Gastroesophageal sphincter (tissue), 4 donors: ENCODE data around the gene BGN. TPM values are rescaled to one million over a fixed set of nuclear protein-coding genes. Genes with fewer than 3 reads are reported as not detected.

Source experiments
- ATAC-seq: fragments of 150-250 bp; one replicate; pipeline ENCODE4 v1.9.1; 2016; ENCODE audit warnings: mild to moderate bottlenecking, moderate library complexity
- H3K27ac ChIP-seq, 4 donors: fragments of 200-600 bp; sonication (generic) in 3 of 4; 1 replicate in 3 of 4; 2 replicates in 1 of 4; pipeline ENCODE4 v1.5.1; 2016 to 2019
- H3K27me3 ChIP-seq: fragments of 200-600 bp; sonication (generic); one replicate; pipeline ENCODE4 v1.5.1; 2019
- H3K36me3 ChIP-seq, 2 donors: fragments of 200-600 bp; sonication (generic); one replicate each; pipeline ENCODE4 v1.5.1; 2019; ENCODE audit warnings: control low read depth in 1 of 2
- H3K4me1 ChIP-seq, 3 donors: fragments of 200-600 bp; sonication (generic); 1 replicate in 2 of 3; 2 replicates in 1 of 3; pipeline ENCODE4 v1.5.1; 2016 to 2019; ENCODE audit warnings: control low read depth in 2 of 3
- H3K4me3 ChIP-seq, 2 donors: fragments of 200-600 bp; sonication (generic); one replicate each; pipeline ENCODE4 v1.5.1; 2019; ENCODE audit warnings: mild to moderate bottlenecking in 1 of 2, moderate library complexity in 1 of 2
- H3K9me3 ChIP-seq, 3 donors: fragments of 200-600 bp; sonication (generic); one replicate each; pipeline ENCODE4 v1.5.1; 2017 to 2019; ENCODE audit warnings: control low read depth in 2 of 3
- CTCF ChIP-seq, 4 experiments: fragments of 200-600 bp in 2 of 4; fragments of 450-650 bp in 2 of 4; sonication (generic) in 1 of 4; IDR thresholded peaks; one replicate each; pipeline ENCODE4 v1.5.1; 2017 to 2019; ENCODE audit warnings: antibody characterized with exemption in 4 of 4, mild to moderate bottlenecking in 2 of 4, moderate library complexity in 2 of 4
- EP300 ChIP-seq: sonication (generic); formaldehyde crosslinking; IDR thresholded peaks from one replicate; pipeline ENCODE4 v1.6.1; 2017; ENCODE audit warnings: antibody characterized with exemption, mild to moderate bottlenecking
- POLR2A ChIP-seq, 2 donors: fragments of 450-650 bp; IDR thresholded peaks; one replicate each; pipeline ENCODE4 v1.6.1; 2017; ENCODE audit warnings: antibody characterized with exemption in 2 of 2, mild to moderate bottlenecking in 2 of 2, moderate library complexity in 1 of 2
- POLR2AphosphoS5 ChIP-seq: sonication (generic); formaldehyde crosslinking; IDR thresholded peaks from one replicate; pipeline ENCODE4 v1.6.1; 2017; ENCODE audit warnings: antibody characterized with exemption
- WGBS, 2 donors: methylation state at CpG; one replicate each; pipeline ENCODE4 v1.1.5; 2018; ENCODE audit warnings: low coverage in 1 of 2; 5-methylcytosine and 5-hydroxymethylcytosine counted together
- total RNA-seq, 4 donors: library from RNA; depleted of rRNA; stranded (reverse); fragments of >200 nt; gene quantifications; one replicate each; pipeline ENCODE4 v1.1.0, GENCODE V29; 2016

The BGN gene
- total RNA-seq, 4 donors from 2014 or later: 10.4 to 49.4 (median 16.5) TPM

DNA sequence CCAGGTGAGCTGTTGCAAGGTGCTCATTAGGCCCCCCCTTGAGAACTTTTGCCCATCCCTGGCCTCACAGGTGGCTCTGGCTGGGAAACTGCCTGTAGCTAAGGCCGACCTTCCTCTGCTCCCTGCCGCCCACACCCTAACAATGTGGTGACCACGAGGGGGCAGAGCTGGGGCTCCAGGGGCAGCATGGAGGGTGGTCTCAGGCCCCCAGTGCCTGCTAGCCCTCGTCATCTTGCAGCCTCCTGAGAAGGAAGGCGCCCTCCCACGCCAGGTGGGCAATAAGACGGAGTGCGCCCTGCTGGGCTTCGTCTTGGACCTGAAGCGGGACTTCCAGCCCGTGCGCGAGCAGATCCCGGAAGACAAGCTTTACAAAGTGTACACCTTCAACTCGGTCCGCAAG lies 55.0 kb downstream of the BGN start:
- ATAC-seq: no peak
- Histone ChIP-seq H3K4me3 (no peak overlapping the region), H3K27ac (no peak overlapping the region), H3K4me1 (peaks cover 0 to 3% (median 0%) of the 10 kb centered on the region in 3 donors), H3K36me3 (no peaks in the 10 kb centered on the region), H3K27me3 (no peaks in the 10 kb centered on the region), H3K9me3 (no peaks in the 10 kb centered on the region)
- TF ChIP-seq POLR2AphosphoS5: no peak
- no CpG with 5 or more reads among the region's 16 CpGs for WGBS, 2 donors

DNA sequence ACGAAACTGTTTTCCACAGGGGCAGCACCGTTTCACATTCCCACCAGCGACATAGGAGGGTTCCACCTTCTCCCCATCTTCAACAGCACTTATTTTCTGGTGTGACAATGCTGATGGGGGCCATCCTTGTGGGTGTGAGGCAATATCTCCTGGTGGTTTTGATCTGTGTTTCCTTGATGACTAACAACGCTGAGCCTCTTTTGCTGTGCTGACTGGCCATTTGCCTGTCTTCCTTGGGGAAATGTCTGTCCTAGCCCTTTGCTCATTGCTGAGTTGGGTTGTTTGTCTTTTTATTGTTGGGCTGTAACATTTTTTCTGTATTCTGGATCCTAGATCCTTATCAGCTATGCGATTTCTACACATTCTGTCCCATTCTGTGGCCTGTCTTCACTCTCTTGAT lies 56.4 kb downstream of the BGN start:
- Histone ChIP-seq H3K4me1 (peaks cover 0 to 7% (median 0%) of the 10 kb centered on the region in 3 donors), H3K9me3 (no peaks in the 10 kb centered on the region), H3K27me3 (no peaks in the 10 kb centered on the region), H3K36me3 (no peaks in the 10 kb centered on the region), H3K4me3 (no peak overlapping the region), H3K27ac (no peak overlapping the region)
- WGBS, 2 donors: 68 to 83% methylated on average over 2 to 3 of the region's 5 CpGs
- ATAC-seq: no peak
- TF ChIP-seq CTCF (IDR thresholded peaks at IDR 0.05): no peak
- TF ChIP-seq EP300: no peak
- no peak for TF ChIP-seq POLR2AphosphoS5
- TF ChIP-seq POLR2A (IDR thresholded peaks at IDR 0.05): no peak

DNA sequence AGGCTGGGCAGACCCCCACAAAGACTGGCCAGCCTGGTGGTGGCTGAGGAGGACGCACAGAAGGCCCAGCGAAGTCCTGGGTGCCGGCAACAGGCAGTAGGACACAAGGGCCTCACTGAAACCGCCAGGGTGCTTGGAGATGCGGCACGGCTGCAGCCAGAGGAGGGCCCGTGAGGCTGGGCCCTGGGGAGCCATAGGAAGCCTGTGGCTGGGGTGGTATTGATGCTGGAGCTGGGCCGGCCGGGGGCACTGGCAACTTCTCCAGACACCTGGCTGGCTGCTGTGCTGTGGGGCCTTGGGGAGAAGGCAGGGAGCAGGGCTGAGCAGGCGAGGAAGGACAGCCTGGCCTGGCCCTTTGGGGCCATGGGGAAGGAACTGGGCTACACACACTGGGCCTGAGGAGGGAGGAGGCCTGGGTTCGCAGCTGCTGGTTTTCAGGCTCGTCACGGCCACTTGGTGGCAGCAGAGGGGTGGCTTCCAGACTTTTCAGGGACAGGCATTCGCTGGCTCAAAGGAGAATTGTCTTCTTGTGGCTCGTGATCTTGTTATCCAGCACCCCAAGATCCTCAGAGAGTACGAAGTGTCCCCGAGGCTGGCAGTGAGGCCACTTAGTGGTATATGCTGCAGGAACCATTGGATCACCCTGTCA lies 59.9 kb downstream of the BGN start:
- Histone ChIP-seq H3K4me1 (peaks cover 0 to 7% (median 0%) of the 10 kb centered on the region in 3 donors), H3K36me3 (no peaks in the 10 kb centered on the region), H3K27ac (no peak overlapping the region), H3K9me3 (no peaks in the 10 kb centered on the region), H3K4me3 (no peak overlapping the region), H3K27me3 (no peaks in the 10 kb centered on the region)
- 53% methylated on average over 3 of the region's 17 CpGs; no CpG with 5 or more reads in 1 of the 2 donors for WGBS, 2 donors
- peak; percentile 61 for ATAC-seq
- TF ChIP-seq POLR2AphosphoS5 (no peak), CTCF (IDR thresholded peaks at IDR 0.05) (peak in 3 of 4 experiments; percentile 47 to 74 (median 48))

- Histone ChIP-seq H3K36me3 (no peaks in the 10 kb centered on the region), H3K27ac (no peak overlapping the region), H3K9me3 (no peaks in the 10 kb centered on the region), H3K4me3 (no peak overlapping the region), H3K4me1 (peaks cover 0 to 7% (median 0%) of the 10 kb centered on the region in 3 donors), H3K27me3 (no peaks in the 10 kb centered on the region)
- TF ChIP-seq POLR2A (IDR thresholded peaks at IDR 0.05): no peak
- TF ChIP-seq EP300: no peak
- no peak for TF ChIP-seq POLR2AphosphoS5
- TF ChIP-seq CTCF (IDR thresholded peaks at IDR 0.05): no peak
- no peak for ATAC-seq
- 60% methylated on average over 1 of the region's 12 CpGs; no CpG with 5 or more reads in 1 of the 2 donors for WGBS, 2 donors
Observed at GRCh38 chrX:153556767-153557166, 62.0 kb downstream of the BGN start.

GRCh38 chrX:153557618-153558355 lies 63.0 kb downstream of the BGN start:
- Histone ChIP-seq H3K9me3 (no peaks in the 10 kb centered on the region), H3K27me3 (no peaks in the 10 kb centered on the region), H3K4me3 (no peak overlapping the region), H3K4me1 (peaks cover 0 to 7% (median 0%) of the 10 kb centered on the region in 3 donors), H3K36me3 (no peaks in the 10 kb centered on the region), H3K27ac (no peak overlapping the region)
- TF ChIP-seq EP300 (no peak), POLR2A (IDR thresholded peaks at IDR 0.05) (no peak), CTCF (IDR thresholded peaks at IDR 0.05) (no peak), POLR2AphosphoS5 (no peak)
- no peak for ATAC-seq
- WGBS, 2 donors: 60% methylated on average over 1 of the region's 19 CpGs; no CpG with 5 or more reads in 1 of the 2 donors

Other genes starting within 250 kb of the BGN start
- gene PNMA6F, start 173.2 kb upstream of the BGN start, total RNA-seq: not detected
- 10 to 100 TPM; 13.6 to 20.1 (median 16.2) TPM for gene ZNF275, start 160.8 kb upstream of the BGN start, total RNA-seq
- not detected for gene PNMA6E, start 93.6 kb upstream of the BGN start, total RNA-seq
- 1 to 10 TPM; 1.5 to 3.8 (median 2.0) TPM for gene ZFP92, start 83.5 kb upstream of the BGN start, total RNA-seq
- gene TREX2, start 48.9 kb upstream of the BGN start, total RNA-seq: 1 to 10 TPM in 2 of 4 donors, under 1 TPM in 2; 0.42 to 1.6 (median 0.87) TPM
- gene HAUS7, start 24.4 kb upstream of the BGN start, total RNA-seq: 10 to 100 TPM; 20.2 to 34.0 (median 28.3) TPM
- gene ATP2B3, start 22.7 kb downstream of the BGN start, total RNA-seq: under 1 TPM in 3 of 4 donors, not detected in 1; 0.13 to 0.37 (median 0.31) TPM
- 10 to 100 TPM; 30.7 to 57.7 (median 51.4) TPM for gene CCNQ, start 104.2 kb downstream of the BGN start, total RNA-seq
- gene DUSP9, start 152.2 kb downstream of the BGN start, total RNA-seq: not detected
- 10 to 100 TPM; 14.4 to 55.9 (median 30.1) TPM for gene PNCK, start 178.8 kb downstream of the BGN start, total RNA-seq
- 10 to 100 TPM; 25.3 to 86.6 (median 37.9) TPM for gene SLC6A8, start 192.9 kb downstream of the BGN start, total RNA-seq
- gene BCAP31, start 229.4 kb downstream of the BGN start, total RNA-seq: 100 to 1,000 TPM in 2 of 4 donors, 10 to 100 TPM in 2; 76.1 to 125 (median 104) TPM
- 10 to 100 TPM; 14.4 to 38.8 (median 22.0) TPM for gene ABCD1, start 229.9 kb downstream of the BGN start, total RNA-seq